Chondrocyte (in vitro differentiated cells): ENCODE results near the gene AJAP1. TPM values are rescaled to one million over a fixed set of nuclear protein-coding genes. Genes with fewer than 3 reads are reported as not detected.

Experiments
- DNase-seq: peaks from one replicate; pipeline ENCODE4 v3.0.0; 2021; ENCODE audit warnings: mixed read lengths, low spot score
- H3K27ac Mint-ChIP-seq: one replicate; pipeline ENCODE4 v1.8.0; 2021; ENCODE audit warnings: mild to moderate bottlenecking, moderate library complexity, mixed read lengths; ENCODE audit not compliant: unreplicated experiment
- H3K27me3 Mint-ChIP-seq: 2 replicates; pipeline ENCODE4 v1.8.0; 2021; ENCODE audit warnings: low read depth, mixed read lengths
- H3K36me3 Mint-ChIP-seq: 2 replicates; pipeline ENCODE4 v1.8.0; 2021; ENCODE audit warnings: low read depth, mixed read lengths
- H3K4me1 Mint-ChIP-seq: 2 replicates; pipeline ENCODE4 v1.8.0; 2021; ENCODE audit warnings: low read depth, mild to moderate bottlenecking, mixed read lengths
- H3K4me3 Mint-ChIP-seq: one replicate; pipeline ENCODE4 v1.8.0; 2021; ENCODE audit warnings: mild to moderate bottlenecking, moderate library complexity, mixed read lengths; ENCODE audit not compliant: unreplicated experiment
- H3K9me3 Mint-ChIP-seq: 2 replicates; pipeline ENCODE4 v1.8.0; 2021; ENCODE audit warnings: low read depth, mixed read lengths
- CTCF ChIP-seq: fragments of 200-600 bp; sonication (generic); IDR thresholded peaks from 2 replicates; pipeline ENCODE4 v1.5.0; 2021; ENCODE audit warnings: antibody characterized with exemption, mild to moderate bottlenecking, moderate library complexity
- total RNA-seq: library from RNA; stranded (reverse); gene quantifications from 3 replicates; pipeline ENCODE4 v1.2.1, GENCODE V29; 2021

The AJAP1 gene
- total RNA-seq, 1 donor from 2014 or later, result not detected

- Mint-ChIP-seq H3K9me3 (peaks cover 31% of the 10 kb centered on the region), H3K27me3 (no peaks in the 10 kb centered on the region), H3K4me3 (no peak overlapping the region), H3K4me1 (no peaks in the 10 kb centered on the region), H3K36me3 (no peaks in the 10 kb centered on the region), H3K27ac (no peak overlapping the region)
- DNase-seq, result no peak
- TF ChIP-seq CTCF, result no peak
Observed at GRCh38 chr1:4786055-4786454, 131.6 kb downstream of the AJAP1 start.

- no peaks in the 10 kb centered on the region for H3K27me3 Mint-ChIP-seq
- no peak overlapping the region for H3K27ac Mint-ChIP-seq
- peaks cover 31% of the 10 kb centered on the region for H3K9me3 Mint-ChIP-seq
- TF ChIP-seq CTCF, result no peak
- DNase-seq, result peak; percentile 50
- H3K4me1 Mint-ChIP-seq, result no peaks in the 10 kb centered on the region
- no peak overlapping the region for H3K4me3 Mint-ChIP-seq
- no peaks in the 10 kb centered on the region for H3K36me3 Mint-ChIP-seq
Observed at GRCh38 chr1:4787551-4787950, 133.1 kb downstream of the AJAP1 start.

GRCh38 chr1:4792565-4792964, 138.2 kb downstream of the AJAP1 start:
- no peak overlapping the region for H3K27ac Mint-ChIP-seq
- H3K4me1 Mint-ChIP-seq, result no peaks in the 10 kb centered on the region
- no peaks in the 10 kb centered on the region for H3K27me3 Mint-ChIP-seq
- no peak overlapping the region for H3K4me3 Mint-ChIP-seq
- H3K36me3 Mint-ChIP-seq, result no peaks in the 10 kb centered on the region
- no peak for TF ChIP-seq CTCF
- no peak for DNase-seq
- H3K9me3 Mint-ChIP-seq, result peaks cover 30% of the 10 kb centered on the region

GRCh38 chr1:4794020-4794780, 139.8 kb downstream of the AJAP1 start:
- no peak for DNase-seq
- no peak overlapping the region for H3K27ac Mint-ChIP-seq
- no peak overlapping the region for H3K4me3 Mint-ChIP-seq
- no peaks in the 10 kb centered on the region for H3K27me3 Mint-ChIP-seq
- peaks cover 31% of the 10 kb centered on the region for H3K9me3 Mint-ChIP-seq
- H3K4me1 Mint-ChIP-seq, result no peaks in the 10 kb centered on the region
- no peak for TF ChIP-seq CTCF
- no peaks in the 10 kb centered on the region for H3K36me3 Mint-ChIP-seq

GRCh38 chr1:4796161-4797015, 142.0 kb downstream of the AJAP1 start:
- no peaks in the 10 kb centered on the region for H3K27me3 Mint-ChIP-seq
- H3K27ac Mint-ChIP-seq, result no peak overlapping the region
- no peak for DNase-seq
- H3K9me3 Mint-ChIP-seq, result peaks cover 32% of the 10 kb centered on the region
- H3K4me3 Mint-ChIP-seq, result no peak overlapping the region
- H3K4me1 Mint-ChIP-seq, result no peaks in the 10 kb centered on the region
- TF ChIP-seq CTCF, result no peak
- no peaks in the 10 kb centered on the region for H3K36me3 Mint-ChIP-seq
